K562 (cell line): Measurements from ENCODE around the gene FASN. TPM values are rescaled to one million over a fixed set of nuclear protein-coding genes. Genes with fewer than 3 reads are reported as not detected.

Source experiments
- ATAC-seq: fragments of 200-7000 bp; cut with Tn5 transposase; 3 replicates; pipeline ENCODE4 v1.9.1; 2020; ENCODE audit warnings: moderate library complexity
- BruUV-seq: library from RNA; stranded (reverse); fragments of 400-500 nt; replicated peaks from 2 replicates; lab custom pipeline; 2021; lab: Mats Ljungman, UMichigan
- CTCF ChIA-PET: fragments of 300-600 bp; formaldehyde crosslinking; extraction: SDS; loops from one replicate; lab custom pipeline; 2021; ENCODE audit warnings: low intra/inter-chr PET ratio; lab: Yijun Ruan, JAX
- POLR2A ChIA-PET: fragments of 300-600, 350-650 bp; sonication (Branson Sonifier 250); formaldehyde crosslinking; extraction: SDS; loops from one replicate; lab custom pipeline; 2021; ENCODE audit warnings: antibody characterized with exemption, inconsistent platforms; lab: Yijun Ruan, JAX
- DNase-seq, 4 experiments: peaks; one replicate each; pipeline versions ENCODE4 v3.0.0 to v3.0.0-alpha.2; 2011 to 2018; ENCODE audit warnings: low spot score in 3 of 4, mixed read lengths in 3 of 4; ENCODE audit errors: extremely low read depth in 1 of 4
- FAIRE-seq: peaks from 2 replicates; lab custom pipeline; 2011; peaks lifted over from hg19 to GRCh38; lab: Jason Lieb, UNC
- H2AFZ ChIP-seq: 2 replicates; pipeline ENCODE4 v1.6.0; 2011; ENCODE audit warnings: low read depth, low read length, control low read depth, inconsistent platforms
- H3K27ac ChIP-seq: fragments of 200-600 bp; 3 replicates; pipeline ENCODE4 v1.8.0; 2011; ENCODE audit warnings: low read depth, mild to moderate bottlenecking, control low read depth, inconsistent platforms, low read length, moderate library complexity, mixed read lengths; ENCODE audit errors: extremely low read depth
- H3K27me3 ChIP-seq, 2 experiments: fragments of 300-600 bp in 1 of 2; 2 replicates in 1 of 2; 3 replicates in 1 of 2; pipeline versions ENCODE4 v1.6.0 to v1.8.0; 2011; ENCODE audit warnings: inconsistent platforms in 2 of 2, low read length in 2 of 2, mild to moderate bottlenecking in 1 of 2, mixed read lengths in 1 of 2, moderate library complexity in 1 of 2; ENCODE audit not compliant: control insufficient read depth in 2 of 2, insufficient read depth in 2 of 2
- H3K36me3 ChIP-seq: fragments of 300-600 bp; 3 replicates; pipeline ENCODE4 v1.8.0; 2011; ENCODE audit warnings: mild to moderate bottlenecking, low read length, inconsistent platforms; ENCODE audit not compliant: control insufficient read depth, insufficient read depth
- H3K4me1 ChIP-seq, 2 experiments: fragments of 200-600 bp in 1 of 2; replicated peaks in 1 of 2; 2 replicates in 1 of 2; 3 replicates in 1 of 2; pipeline versions ENCODE4 v1.5.1 to v1.8.0; 2011; ENCODE audit warnings: inconsistent platforms in 2 of 2, low read length in 2 of 2, mild to moderate bottlenecking in 1 of 2, mixed read lengths in 1 of 2, moderate library complexity in 1 of 2; ENCODE audit not compliant: control insufficient read depth in 2 of 2, insufficient read depth in 2 of 2
- H3K4me2 ChIP-seq: 2 replicates; pipeline ENCODE4 v1.6.1; 2011; ENCODE audit warnings: low read length, control low read depth, inconsistent platforms, mixed read lengths; ENCODE audit not compliant: insufficient read depth
- H3K4me3 ChIP-seq: fragments of 200-600 bp; sonication (generic), shearing (Covaris generic); 2 replicates; pipeline ENCODE4 v1.5.1; 2016; ENCODE audit warnings: control low read depth, inconsistent platforms
- H3K79me2 ChIP-seq: fragments of 200-600 bp; 3 replicates; pipeline ENCODE4 v1.8.0; 2011; ENCODE audit warnings: low read length, inconsistent platforms; ENCODE audit not compliant: control insufficient read depth, insufficient read depth
- H3K9ac ChIP-seq, 2 experiments: 2 replicates each; pipeline versions ENCODE4 v1.6.0 to v1.6.1; 2011; ENCODE audit warnings: low read depth in 2 of 2, low read length in 2 of 2, control low read depth in 1 of 2, inconsistent platforms in 1 of 2, mild to moderate bottlenecking in 1 of 2, mixed read lengths in 1 of 2; ENCODE audit not compliant: insufficient read depth in 1 of 2
- H3K9me1 ChIP-seq: one replicate; pipeline ENCODE4 v1.6.0; 2011; ENCODE audit warnings: inconsistent platforms, mild to moderate bottlenecking, low read length, moderate library complexity; ENCODE audit not compliant: control insufficient read depth, insufficient read depth
- H3K9me3 ChIP-seq: replicated peaks from 2 replicates; pipeline ENCODE4 v1.5.1; 2011; ENCODE audit warnings: low read depth, low read length, inconsistent platforms; ENCODE audit not compliant: control insufficient read depth, insufficient read depth
- H4K20me1 ChIP-seq: replicated peaks from 2 replicates; pipeline ENCODE4 v1.6.1; 2011; ENCODE audit warnings: low read length, inconsistent platforms, mixed read lengths; ENCODE audit not compliant: control insufficient read depth, insufficient read depth
- IFI16 ChIP-seq: fragments of 250-450 bp; sonication (Bioruptor Pico); IDR thresholded peaks from 2 replicates; pipeline ENCODE4 v2.1.2; 2022; ENCODE audit warnings: mild to moderate bottlenecking, inconsistent platforms
- JUN ChIP-seq, 2 experiments: sonication (generic) in 1 of 2; formaldehyde crosslinking in 1 of 2; IDR thresholded peaks; 2 replicates each; pipeline versions ENCODE4 v1.6.1 to v1.8.0; 2012 to 2022; ENCODE audit warnings: borderline replicate concordance in 2 of 2, mild to moderate bottlenecking in 2 of 2, improper control_type of control experiment in 1 of 2, low read depth in 1 of 2, low read length in 1 of 2, missing genetic modification reagents in 1 of 2
- KDM5B ChIP-seq: fragments of 200-600 bp; sonication (generic); IDR thresholded peaks from 2 replicates; pipeline ENCODE4 v1.6.1; 2012; ENCODE audit warnings: low read depth, mild to moderate bottlenecking, moderate library complexity, low read length, control low read depth, inconsistent platforms; ENCODE audit not compliant: insufficient replicate concordance
- MAFF ChIP-seq: IDR thresholded peaks from 2 replicates; pipeline ENCODE4 v1.6.1; 2012; ENCODE audit warnings: low read length, improper control_type of control experiment
- POLR2A ChIP-seq: fragments of 450-650 bp; conservative IDR thresholded peaks from 2 replicates; pipeline ENCODE4 v1.6.1; 2016
- POLR2G ChIP-seq: fragments of 200-400 bp; formaldehyde crosslinking; IDR thresholded peaks from 2 replicates; pipeline ENCODE4 v1.6.1; 2017; ENCODE audit warnings: low read depth, mild to moderate bottlenecking, antibody characterized with exemption, low read length, moderate library complexity
- SUPT5H ChIP-seq: fragments of 450-650 bp; IDR thresholded peaks from 2 replicates; pipeline ENCODE4 v1.6.1; 2016
- WGBS: fragments of 100-300 bp; shearing (Covaris generic); methylation state at CpG from one replicate; pipeline ENCODE4 v1.1.6; 2016; ENCODE audit warnings: low coverage, mixed read lengths; ENCODE audit not compliant: insufficient coverage; ENCODE audit errors: missing lambda C conversion rate; 5-methylcytosine and 5-hydroxymethylcytosine counted together
- in situ Hi-C: fragments of 300-500 bp; cut with MboI; formaldehyde crosslinking; loops from 4 replicates; pipeline ENCODE4 v1.15.0; 2018; ENCODE audit warnings: inconsistent platforms, mixed read lengths
- intact Hi-C: fragments of 100-400 bp; cut with micrococcal nuclease; formaldehyde crosslinking; loops from 2 replicates; pipeline ENCODE4 v1.14.2; 2022
- polyA plus RNA-seq, 8 experiments: library from polyadenylated mRNA; depleted of rRNA in 4 of 8; stranded (reverse) in 5 of 8; unstranded in 3 of 8; fragments of >200 nt; fragmentation: Nextera tagmentation in 2 of 8; fragmentation: Illumina TruSeq in 1 of 8; extraction: Ambion mirVana in 2 of 8; extraction: Trizol in 1 of 8; gene quantifications; 2 replicates each; pipeline versions ENCODE4 v1.2.1 to v1.2.3, GENCODE V29; 2011 to 2014; ENCODE audit warnings: inconsistent platforms in 1 of 8, missing spikeins in 1 of 8
- total RNA-seq, 7 experiments: library from RNA; depleted of rRNA in 6 of 7; stranded (reverse); fragments of >200 nt in 6 of 7; fragmentation: Illumina TruSeq in 2 of 7; extraction: Trizol in 2 of 7; gene quantifications; 2 replicates each; pipeline versions ENCODE4 v1.2.1 to v1.2.3, GENCODE V29; 2011 to 2021; ENCODE audit warnings: low replicate concordance in 1 of 7
- TF ChIP-seq, protein P1 (sequence below): sonication (generic); IDR thresholded peaks from 2 replicates; pipeline ENCODE4 v1.6.1; 2016
- TF ChIP-seq, protein P2 (sequence below): sonication (generic); formaldehyde crosslinking; IDR thresholded peaks from 2 replicates; pipeline ENCODE4 v1.8.0; 2022; ENCODE audit warnings: missing genetic modification reagents, mild to moderate bottlenecking, borderline replicate concordance
- TF ChIP-seq, protein P3 (sequence below), 3 experiments: fragments of 200-800 bp in 1 of 3; sonication (Bioruptor generic) in 1 of 3; sonication (generic) in 1 of 3; formaldehyde crosslinking in 1 of 3; IDR thresholded peaks; 2 replicates each; pipeline versions ENCODE4 v1.6.1 to v1.8.0; 2016 to 2022; ENCODE audit warnings: mild to moderate bottlenecking in 2 of 3, missing compliant biosample characterization in 2 of 3, missing genetic modification characterization in 2 of 3, missing genetic modification reagents in 1 of 3
- TF ChIP-seq, protein P4 (sequence below): fragments of 450-650 bp; formaldehyde crosslinking; IDR thresholded peaks from 2 replicates; pipeline ENCODE4 v1.4.0; 2020; ENCODE audit warnings: mild to moderate bottlenecking, moderate library complexity
- TF ChIP-seq, protein P5 (sequence below): fragments of 450-650 bp; conservative IDR thresholded peaks from 2 replicates; pipeline ENCODE4 v1.6.1; 2016; ENCODE audit warnings: missing genetic modification characterization, low read depth, mild to moderate bottlenecking, missing compliant biosample characterization, moderate library complexity

Gene FASN
- total and polyA plus RNA-seq, 9 of the 15 experiments (the other 6 are each of a cell fraction or from before 2014, with no cell fraction given), result 0.15 to 663 (median 49.9) TPM

DNA sequence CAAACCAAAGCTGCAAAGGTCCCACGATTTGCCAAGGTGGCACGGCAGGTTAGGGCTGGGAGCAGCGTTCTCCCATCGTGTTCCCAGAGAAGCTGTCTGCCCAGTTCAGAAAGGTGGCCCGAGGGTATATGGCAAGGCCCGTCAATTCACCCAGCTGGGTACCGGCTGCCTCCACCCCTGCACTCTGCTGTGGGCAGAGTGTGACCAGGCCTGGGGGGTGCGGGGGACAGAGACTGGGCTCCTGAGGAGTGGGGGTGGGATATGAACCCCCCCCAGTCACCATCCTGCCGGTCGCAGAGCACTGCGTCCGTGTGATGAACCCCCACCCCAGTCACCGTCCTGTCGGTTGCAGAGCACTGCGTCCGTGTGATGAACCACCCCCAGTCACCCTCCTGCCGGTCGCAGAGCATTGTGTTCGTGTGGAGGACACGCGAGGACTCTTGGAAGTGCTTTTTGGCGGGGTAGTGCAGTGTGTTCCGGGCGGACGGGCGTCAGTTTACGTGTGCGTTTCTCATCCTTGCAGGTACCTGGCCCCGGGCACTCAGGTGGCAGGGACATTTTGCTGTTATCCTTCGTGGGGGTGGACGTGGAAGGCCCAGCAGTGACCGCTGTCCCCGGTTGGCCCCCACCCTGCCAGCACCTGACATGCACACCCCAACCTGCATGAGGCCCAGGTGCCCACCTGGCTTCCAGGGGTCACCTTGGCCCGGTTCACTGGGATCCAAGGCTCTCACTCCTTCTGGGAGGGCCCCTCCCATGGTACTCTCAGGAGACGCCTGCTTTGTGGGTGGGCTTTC lies 2.7 kb upstream of the FASN start:
- BruUV-seq, result no TSS peak
- Histone ChIP-seq H3K9ac (peak overlapping the region in 1 of 2 experiments; percentile 77; a peak in 2 of 4 replicates), H2AFZ (no peak overlapping the region), H3K27me3 (no peaks in the 10 kb centered on the region), H3K4me2 (peak overlapping the region; percentile 16; the same call in 1 of the 2 replicates), H3K4me1 (peaks cover 44 to 96% of the 10 kb centered on the region in 2 experiments), H3K4me3 (no peak overlapping the region), H3K9me1 (no peaks in the 10 kb centered on the region), H3K9me3 (no peaks in the 10 kb centered on the region), H4K20me1 (peaks cover 17% of the 10 kb centered on the region), H3K79me2 (peaks cover 41% of the 10 kb centered on the region), H3K27ac (no peak overlapping the region), H3K36me3 (peaks cover 21% of the 10 kb centered on the region; the same call in 2 of the 3 replicates)
- DNase-seq (no peak), FAIRE-seq (no peak), ATAC-seq (no peak)
- intact Hi-C loops, result no loop called here
- in situ Hi-C loops, result no loop called here
- TF ChIP-seq, protein P1, sequence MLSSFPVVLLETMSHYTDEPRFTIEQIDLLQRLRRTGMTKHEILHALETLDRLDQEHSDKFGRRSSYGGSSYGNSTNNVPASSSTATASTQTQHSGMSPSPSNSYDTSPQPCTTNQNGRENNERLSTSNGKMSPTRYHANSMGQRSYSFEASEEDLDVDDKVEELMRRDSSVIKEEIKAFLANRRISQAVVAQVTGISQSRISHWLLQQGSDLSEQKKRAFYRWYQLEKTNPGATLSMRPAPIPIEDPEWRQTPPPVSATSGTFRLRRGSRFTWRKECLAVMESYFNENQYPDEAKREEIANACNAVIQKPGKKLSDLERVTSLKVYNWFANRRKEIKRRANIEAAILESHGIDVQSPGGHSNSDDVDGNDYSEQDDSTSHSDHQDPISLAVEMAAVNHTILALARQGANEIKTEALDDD, result no peak
- TF ChIP-seq, protein P2, sequence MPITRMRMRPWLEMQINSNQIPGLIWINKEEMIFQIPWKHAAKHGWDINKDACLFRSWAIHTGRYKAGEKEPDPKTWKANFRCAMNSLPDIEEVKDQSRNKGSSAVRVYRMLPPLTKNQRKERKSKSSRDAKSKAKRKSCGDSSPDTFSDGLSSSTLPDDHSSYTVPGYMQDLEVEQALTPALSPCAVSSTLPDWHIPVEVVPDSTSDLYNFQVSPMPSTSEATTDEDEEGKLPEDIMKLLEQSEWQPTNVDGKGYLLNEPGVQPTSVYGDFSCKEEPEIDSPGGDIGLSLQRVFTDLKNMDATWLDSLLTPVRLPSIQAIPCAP, result no peak
- TF ChIP-seq KDM5B (peak; percentile 18), MAFF (no peak), SUPT5H (no peak), POLR2A (no peak), POLR2G (peak; percentile 66), JUN (IDR thresholded peaks at IDR 0.05; ENCODE audit: borderline replicate concordance, low read depth, low read length) (no peak), JUN (CRISPR knock-in tag; IDR thresholded peaks at IDR 0.05; ENCODE audit: borderline replicate concordance) (no peak), IFI16 (no peak)
- TF ChIP-seq, protein P3, sequence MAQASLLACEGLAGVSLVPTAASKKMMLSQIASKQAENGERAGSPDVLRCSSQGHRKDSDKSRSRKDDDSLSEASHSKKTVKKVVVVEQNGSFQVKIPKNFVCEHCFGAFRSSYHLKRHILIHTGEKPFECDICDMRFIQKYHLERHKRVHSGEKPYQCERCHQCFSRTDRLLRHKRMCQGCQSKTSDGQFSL (CRISPR knock-in tag; IDR thresholded peaks at IDR 0.05), result peak; percentile 19; the same call in 1 of the 2 replicates
- TF ChIP-seq, protein P3 (tag; IDR thresholded peaks at IDR 0.05), result no peak
- TF ChIP-seq, protein P4, sequence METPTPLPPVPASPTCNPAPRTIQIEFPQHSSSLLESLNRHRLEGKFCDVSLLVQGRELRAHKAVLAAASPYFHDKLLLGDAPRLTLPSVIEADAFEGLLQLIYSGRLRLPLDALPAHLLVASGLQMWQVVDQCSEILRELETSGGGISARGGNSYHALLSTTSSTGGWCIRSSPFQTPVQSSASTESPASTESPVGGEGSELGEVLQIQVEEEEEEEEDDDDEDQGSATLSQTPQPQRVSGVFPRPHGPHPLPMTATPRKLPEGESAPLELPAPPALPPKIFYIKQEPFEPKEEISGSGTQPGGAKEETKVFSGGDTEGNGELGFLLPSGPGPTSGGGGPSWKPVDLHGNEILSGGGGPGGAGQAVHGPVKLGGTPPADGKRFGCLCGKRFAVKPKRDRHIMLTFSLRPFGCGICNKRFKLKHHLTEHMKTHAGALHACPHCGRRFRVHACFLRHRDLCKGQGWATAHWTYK (CRISPR knock-in tag), result no peak
- TF ChIP-seq, protein P5, sequence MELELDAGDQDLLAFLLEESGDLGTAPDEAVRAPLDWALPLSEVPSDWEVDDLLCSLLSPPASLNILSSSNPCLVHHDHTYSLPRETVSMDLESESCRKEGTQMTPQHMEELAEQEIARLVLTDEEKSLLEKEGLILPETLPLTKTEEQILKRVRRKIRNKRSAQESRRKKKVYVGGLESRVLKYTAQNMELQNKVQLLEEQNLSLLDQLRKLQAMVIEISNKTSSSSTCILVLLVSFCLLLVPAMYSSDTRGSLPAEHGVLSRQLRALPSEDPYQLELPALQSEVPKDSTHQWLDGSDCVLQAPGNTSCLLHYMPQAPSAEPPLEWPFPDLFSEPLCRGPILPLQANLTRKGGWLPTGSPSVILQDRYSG (tag), result no peak
- 93% methylated on average over 28 of the region's 35 CpGs for WGBS
- ChIA-PET CTCF (no interaction called here), POLR2A (interaction anchor here (0.5 to 1.2 kb wide), 3 partner anchors 11 to 223 kb away, joined by 3 read pairs; partner anchors contain the start of gene DCXR)
